DMS 273 (cell line): ENCODE data around the gene SDK1.

ENCODE experiments used
- DNase-seq: peaks from one replicate; lab custom pipeline; 2025; ENCODE audit not compliant: unreplicated experiment; lab: John Stamatoyannopoulos, UW

Gene SDK1

DNA sequence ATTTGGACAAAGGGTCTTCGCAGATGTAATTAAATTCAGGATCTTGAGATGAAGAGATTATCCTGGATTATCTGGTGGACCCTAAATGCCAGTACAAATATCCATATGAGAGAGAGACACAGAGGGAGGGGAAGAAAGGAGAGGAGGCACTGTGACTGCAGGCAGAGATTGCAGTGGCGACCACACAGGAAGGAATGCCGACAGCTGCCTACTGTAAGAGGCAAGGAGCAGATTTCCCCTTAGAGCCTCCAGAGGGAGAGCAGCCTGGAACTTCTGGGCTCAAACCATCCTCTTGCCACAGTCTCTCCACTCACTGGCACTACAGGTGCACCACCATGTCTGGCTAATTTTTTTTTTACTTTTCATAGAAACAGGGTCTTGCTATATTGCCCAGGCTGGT is 152.3 kb downstream of the SDK1 start:
- DNase-seq = no peak

DNA sequence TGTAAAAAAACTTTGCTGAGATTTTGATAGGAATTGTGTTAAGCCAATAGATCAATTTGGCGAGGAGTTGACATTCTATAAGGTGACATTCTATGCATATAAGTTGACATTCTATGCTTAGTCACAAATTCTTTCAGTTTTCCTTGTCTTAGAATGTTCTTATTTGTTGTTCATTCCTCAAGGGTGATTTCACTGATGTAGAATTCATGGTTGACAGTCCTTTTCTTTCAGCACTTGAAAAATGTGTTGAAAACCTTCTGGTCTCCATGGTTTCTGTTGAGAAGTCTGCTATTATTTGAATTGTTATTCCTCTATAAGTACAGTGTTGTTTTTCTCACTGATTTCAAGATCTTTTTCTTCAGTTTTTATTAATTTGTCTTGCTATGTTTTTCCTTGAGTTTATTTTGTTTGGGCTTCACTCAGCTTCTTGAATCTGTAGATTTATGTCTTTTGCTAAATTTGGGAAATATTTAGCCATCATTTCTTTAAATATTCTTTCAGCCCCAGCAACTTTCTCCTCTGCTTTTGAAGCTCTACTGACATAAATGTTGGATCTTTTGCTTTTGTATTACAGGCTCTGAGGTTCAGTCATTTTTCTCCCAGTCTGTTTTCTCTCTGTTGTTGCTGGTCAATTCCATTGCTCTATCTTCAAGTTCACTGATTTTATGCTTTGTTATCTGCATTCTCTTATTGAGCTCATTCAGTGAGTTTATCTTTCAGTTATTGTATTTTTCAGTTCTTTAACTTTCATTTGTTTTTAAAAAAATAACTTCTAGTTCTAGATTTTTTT is 154.9 kb downstream of the SDK1 start:
- no peak for DNase-seq

DNA sequence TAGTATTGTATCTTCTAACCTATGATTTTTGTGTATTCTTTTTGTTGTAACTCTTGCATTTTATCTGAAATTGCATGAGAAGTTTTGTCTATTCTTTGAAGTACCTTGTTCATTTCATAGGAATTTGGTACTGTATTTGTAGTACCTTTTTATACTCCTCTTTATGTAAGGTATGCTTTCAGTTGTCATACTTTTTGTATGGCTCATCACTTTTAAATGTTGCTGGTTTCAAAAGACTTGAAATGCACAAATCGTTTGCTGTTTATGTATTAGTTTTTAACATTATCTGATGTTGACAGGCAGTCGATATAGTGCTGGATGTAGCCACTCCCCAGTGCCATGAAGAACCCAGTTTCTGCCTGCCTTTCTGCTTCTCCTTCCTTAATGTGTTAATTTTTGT is 158.1 kb downstream of the SDK1 start:
- no peak for DNase-seq

DNA sequence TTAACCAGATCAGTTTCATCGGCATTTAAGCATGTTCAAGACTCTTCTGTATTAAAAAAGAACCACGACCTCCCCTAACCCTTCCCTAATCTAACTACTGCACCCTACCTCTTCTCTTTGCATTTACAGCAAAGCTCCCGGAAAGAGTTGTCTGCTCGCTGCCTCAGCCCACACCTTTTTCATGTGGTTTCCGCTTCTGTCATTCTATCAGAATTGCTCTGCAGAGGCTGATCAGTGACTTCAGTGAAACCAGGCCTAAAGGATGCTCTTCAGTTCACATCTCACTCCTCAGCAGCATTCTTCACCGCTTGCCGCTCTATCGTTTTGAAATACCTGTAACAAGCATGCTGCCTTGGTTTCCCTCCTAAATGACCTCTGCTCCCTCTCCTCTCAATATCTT is 160.9 kb downstream of the SDK1 start:
- DNase-seq = no peak

DNA sequence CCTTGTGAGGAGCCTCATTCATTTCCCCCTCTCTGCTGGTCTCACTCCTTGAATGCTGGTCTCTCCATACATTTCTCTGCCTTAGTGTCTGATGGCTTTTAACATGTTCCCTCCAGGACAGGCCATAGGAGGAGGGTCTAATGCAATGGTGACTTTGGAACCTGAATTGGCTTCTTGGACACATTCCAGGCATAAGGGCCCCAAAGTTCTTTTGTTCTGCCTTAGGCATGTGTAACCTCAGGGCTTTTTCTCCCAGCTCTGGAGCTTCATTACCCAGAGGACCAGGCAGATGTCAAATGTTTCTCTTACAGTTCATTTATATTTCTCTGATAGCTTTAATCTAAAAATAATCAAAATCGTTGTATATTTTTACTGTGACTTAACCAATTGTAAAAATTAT is 162.6 kb downstream of the SDK1 start:
- DNase-seq = no peak

DNA sequence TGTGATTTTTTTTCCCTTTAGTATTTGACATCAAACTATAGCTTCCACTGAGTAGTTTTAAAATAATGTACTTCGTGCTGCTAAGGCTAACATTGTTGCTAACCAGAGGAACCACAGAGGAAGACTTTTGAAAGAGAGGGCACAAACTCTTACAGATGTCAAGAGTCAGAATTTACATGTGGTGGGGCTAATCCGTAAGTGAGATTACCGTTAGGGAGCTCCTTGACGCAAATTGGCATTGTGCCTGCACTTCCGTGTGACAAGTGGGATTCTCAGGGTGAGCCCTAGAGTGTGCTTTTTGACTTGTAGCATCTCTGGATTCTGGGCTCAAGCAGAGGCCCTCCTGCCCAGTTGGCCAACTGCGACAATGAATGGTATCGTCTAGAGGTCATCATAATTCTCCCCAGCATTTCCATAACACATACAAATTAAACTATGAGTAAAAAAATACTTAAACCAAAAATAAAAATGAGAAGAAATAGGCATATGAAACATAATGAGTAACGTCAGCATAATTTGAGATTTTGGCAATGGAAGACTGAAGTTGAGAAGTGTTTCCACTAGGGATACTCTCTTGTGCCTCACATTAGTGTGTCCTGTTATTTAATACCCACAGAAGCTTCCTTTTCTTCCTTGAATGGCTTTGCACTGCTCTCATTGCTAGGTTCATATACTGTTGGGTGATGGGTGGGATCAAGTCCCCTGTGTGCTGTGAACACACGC is 164.0 kb downstream of the SDK1 start:
- no peak for DNase-seq

DNA sequence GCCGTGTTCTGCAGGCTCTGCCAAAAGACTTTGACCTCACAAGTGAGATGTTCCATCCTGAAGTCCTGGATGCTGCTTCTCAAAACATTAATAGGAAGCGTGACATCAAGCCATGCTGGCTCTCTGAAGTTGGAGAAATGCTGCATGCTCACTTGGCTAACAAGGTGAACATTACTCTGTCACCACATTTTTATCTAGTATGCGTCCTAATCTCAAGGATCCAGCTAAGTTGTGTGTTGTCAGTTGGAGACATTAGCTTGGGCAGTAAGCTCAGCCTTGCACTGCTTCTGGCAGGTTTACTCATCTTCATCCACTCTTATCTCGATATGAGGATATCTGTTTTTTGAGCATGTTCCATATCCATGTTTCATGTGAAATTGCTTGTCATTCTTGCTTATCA is 165.2 kb downstream of the SDK1 start:
- DNase-seq = no peak

DNA sequence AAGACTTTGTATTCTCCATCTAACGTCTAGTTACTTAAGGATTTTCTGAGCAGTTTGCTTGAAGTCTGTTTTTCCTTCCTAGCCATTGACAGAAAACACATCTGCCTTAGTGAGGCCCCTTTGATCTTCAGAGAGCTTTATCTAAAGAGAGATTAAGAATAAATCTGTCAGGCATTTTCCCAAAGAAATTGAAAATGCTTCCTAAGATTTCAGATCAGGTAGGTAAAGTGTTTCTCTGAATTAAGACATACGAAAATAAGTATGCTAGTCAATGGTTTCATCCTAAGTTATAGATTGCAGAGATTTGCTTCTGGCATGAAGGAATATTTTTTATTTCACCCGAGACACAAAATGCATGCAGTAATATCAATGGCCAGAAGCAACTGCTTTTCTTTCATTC is 168.6 kb downstream of the SDK1 start:
- no peak for DNase-seq

DNA sequence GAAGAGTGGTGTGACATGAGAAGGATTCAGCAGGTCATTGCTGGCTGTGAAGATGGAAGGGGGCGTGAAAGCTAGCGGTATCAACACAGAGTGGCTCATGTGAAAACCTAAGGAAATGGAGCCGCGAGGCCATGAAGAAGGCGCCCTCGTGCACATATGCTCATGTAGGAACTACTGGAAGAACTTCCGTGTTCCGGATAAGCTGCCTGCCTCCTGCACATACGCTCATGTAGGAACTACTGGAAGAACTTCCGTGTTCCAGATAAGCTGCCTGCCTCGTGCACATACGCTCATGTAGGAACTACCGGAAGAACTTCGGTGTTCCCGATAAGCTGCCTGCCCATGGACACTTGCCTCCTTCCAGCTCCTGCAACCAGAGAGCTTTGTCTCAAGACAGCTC is 179.1 kb downstream of the SDK1 start:
- DNase-seq = no peak

DNA sequence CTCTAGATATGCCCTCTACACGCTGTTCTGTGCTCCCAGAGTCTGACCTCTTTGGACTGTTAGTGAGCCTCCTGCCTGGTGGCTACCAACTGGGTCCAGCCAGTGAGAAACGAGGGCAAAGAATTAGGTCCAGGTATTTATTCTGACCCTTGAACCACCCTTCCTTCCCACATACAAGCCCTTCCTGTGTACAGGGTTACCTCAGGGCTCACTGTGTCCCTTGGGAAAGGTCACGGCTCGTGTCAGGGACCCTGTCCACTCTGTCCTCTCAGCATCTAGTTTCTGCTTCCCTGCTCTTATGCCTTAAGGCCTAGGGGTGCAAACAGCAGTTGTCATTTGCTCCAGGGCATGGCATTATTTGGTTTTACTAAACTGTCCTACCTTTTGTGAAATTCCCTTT is 180.4 kb downstream of the SDK1 start:
- no peak for DNase-seq

DNA sequence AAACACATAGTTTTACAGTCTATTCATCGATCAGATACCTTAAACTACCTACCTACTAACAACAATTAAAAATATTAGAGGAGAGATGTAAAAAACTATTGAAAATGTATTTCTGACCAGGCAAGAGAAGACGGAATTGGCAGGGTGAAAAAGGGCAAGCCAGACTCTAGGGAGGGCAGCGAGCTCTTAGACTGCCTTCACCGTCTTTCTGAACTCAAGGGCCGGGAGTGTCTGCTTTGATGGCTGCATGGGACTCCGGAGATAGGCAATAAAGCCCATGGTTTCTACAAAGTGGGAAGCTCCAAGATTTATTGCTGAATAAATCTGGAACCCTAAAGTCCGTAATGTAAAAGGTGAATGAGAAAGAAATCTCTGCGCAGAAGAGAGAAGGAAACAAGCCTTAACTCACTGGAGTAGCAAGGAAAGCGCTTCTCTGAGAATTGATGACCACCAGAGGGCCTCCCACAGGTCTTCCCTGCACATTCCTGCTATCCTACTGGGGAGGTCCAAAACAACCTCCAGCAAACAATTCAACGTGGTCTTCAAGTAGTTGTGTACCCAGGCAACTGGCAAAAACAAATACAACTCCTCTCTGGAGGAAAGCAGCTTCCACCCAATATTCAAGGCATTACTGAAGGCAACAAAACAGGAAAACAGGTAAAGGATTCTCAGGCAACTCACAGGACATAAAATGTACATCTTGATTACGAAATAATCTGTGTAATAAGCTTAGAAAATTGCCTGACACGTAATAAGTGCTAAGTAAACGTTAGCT is 181.3 kb downstream of the SDK1 start:
- DNase-seq = peak; percentile 81

DNA sequence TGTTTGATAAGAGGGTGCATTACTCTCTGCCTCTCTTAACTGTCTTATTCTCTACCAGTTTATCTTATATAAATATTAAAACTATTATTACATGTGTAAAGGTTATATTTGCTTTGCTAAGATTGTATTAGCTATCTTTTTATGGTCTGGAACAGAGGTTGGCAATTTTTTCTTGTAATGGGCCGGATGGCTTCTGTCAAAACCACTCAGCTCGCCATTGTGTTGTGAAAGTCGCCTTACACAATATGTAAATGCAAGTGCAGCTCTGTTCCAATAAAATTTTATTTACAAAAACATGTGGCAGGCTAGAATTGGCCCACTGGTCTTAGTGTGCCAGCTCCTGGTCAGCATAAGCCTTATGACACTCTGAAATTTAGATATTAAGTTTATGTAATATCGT is 185.8 kb downstream of the SDK1 start:
- DNase-seq = no peak

DNA sequence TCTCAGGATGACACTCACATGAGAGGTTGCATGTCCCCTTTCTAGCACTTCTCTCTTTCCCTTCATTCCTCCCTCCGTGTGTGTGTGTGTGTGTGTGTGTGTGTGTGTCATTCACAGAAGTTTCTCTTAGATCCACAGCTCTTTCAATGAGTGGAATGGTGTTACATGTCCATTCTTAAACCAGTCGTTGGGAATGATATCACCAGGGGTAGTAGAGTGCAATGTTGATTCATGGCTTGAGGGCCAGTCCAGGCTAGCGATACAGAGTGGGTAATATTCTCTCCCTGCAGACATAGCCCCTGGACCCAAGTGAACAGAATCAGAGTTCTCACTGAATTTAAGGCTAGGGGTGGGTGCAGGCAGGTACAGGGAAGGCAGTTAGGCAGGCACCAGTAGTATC is 187.8 kb downstream of the SDK1 start:
- no peak for DNase-seq

DNA sequence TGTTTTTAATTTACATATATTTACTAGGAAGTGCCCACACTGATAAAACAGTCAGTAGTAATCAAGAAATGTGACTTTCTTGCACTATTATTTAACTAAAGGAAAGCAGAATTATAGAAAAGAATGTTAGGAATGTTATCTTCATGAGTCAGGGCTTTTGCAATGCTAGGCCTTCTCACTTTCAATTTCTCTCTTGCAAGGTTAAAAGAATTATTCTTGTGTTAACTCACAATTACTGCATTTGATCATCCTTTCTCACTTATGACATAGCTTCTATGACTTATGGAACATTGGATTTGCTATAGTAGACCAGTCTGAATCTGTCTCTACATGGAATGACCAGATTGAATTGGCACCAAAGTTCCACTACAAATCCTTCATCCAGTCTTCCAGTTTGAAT is 192.4 kb downstream of the SDK1 start:
- DNase-seq = no peak

DNA sequence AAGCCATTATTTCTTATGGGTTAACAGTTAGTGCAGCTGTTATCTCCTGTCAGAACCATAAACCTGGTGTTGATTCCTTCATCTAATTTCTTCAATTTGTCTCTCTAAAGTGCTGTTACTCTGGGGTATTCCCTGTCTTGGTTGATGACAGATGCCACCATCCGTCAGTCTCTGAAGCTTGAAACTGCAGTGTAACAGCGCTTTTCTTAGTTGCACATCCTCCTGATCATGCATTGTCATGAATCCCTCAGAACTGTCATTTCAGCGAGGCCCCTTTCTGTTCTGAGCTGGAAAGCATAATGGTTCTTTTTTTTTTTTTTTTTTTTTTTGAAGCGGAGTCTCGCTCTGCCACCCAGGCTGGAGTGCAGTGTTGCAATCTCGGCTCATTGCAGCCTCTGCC is 193.9 kb downstream of the SDK1 start:
- no peak for DNase-seq

DNA sequence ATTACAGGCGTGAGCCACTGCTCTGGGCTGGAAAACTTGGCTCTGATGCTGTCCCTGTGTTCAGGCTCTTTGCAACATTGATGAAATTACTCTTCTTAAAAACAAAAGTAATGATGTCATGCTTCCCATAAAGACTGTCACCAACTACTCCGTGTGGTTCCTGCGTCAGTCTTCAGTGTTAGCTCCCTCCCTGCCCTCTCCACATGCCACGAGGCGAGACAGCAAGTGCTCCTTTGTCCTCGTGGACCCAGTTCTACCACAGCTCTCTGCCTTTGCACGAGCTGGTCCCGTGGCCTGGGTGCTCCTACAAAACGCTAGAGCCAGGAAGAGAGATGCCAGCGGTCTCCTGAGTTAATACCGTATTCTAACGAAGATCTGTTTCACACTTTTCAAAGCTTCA is 194.5 kb downstream of the SDK1 start:
- DNase-seq = no peak

DNA sequence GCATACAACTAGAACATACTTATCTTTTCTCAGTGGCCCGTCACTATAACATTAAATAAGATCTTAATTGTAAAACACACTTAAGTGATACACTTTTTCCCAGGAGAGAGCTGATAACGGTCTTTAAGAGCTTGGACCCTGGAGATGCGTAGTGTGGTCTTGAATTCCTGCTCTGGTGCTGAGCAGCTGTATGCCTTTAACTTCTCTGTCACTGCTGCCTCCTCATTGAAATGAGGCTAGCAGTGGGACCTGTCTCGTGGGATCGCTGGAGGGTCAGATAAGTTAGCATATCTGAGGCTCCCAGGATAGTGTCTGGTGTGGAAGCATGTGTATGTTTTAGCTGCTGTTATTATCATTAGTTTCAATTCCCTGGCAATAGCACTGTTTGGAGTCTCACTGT is 194.9 kb downstream of the SDK1 start:
- DNase-seq = no peak

DNA sequence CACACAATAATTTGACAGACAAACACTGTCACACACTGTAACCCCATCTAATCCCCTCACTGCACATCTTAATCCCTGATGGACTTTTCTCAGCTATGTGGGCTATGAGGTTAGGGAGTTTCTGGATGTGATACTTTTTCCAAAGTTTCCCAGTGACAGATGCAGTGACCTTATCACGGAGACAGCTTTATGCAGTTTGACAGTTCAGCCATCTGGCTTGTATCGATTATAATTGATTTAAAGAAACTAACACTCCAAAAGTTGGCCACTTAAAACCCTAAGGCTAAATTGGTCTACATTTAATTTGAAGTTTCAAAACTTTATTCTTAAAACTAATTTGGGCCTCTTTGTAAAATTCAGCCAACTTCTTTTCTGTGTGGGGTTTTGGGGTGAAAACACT is 196.7 kb downstream of the SDK1 start:
- peak; percentile 58 for DNase-seq

DNA sequence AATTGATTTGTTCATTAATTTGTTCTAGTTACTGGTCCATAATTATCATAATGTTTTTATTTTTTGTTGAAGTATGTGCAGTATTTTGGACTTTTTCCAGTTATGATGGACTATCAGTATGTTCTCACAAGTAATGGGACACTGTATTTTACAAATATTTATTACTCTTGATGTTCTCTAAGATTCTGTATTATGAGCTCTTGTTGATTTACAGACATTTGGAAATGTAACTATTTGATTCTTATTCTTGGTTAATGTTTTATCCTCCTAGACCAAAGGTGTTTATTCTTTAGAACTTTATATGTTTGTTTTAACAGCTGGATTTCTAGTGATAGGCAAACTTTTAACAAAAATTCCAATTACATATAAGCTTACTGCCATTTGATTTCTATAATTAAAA is 200.6 kb downstream of the SDK1 start:
- no peak for DNase-seq

DNA sequence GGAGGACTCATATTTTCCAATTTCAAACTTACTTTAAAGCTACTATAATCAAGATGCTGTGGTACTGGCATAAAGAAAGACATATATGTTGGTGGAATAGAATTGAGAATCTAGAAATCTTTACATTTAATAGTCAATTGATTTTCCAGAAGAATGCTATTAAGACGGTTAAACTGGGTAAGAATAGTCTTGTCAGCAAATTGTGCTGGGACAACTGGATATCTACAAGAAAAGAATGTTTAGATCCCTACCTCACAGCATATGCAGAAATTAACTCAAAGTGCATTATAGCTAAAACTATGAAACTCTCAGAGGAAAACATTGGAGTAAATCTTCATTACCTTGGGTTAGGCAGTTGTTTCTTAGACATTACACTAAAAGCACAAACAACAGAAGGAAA is 203.3 kb downstream of the SDK1 start:
- no peak for DNase-seq

DNA sequence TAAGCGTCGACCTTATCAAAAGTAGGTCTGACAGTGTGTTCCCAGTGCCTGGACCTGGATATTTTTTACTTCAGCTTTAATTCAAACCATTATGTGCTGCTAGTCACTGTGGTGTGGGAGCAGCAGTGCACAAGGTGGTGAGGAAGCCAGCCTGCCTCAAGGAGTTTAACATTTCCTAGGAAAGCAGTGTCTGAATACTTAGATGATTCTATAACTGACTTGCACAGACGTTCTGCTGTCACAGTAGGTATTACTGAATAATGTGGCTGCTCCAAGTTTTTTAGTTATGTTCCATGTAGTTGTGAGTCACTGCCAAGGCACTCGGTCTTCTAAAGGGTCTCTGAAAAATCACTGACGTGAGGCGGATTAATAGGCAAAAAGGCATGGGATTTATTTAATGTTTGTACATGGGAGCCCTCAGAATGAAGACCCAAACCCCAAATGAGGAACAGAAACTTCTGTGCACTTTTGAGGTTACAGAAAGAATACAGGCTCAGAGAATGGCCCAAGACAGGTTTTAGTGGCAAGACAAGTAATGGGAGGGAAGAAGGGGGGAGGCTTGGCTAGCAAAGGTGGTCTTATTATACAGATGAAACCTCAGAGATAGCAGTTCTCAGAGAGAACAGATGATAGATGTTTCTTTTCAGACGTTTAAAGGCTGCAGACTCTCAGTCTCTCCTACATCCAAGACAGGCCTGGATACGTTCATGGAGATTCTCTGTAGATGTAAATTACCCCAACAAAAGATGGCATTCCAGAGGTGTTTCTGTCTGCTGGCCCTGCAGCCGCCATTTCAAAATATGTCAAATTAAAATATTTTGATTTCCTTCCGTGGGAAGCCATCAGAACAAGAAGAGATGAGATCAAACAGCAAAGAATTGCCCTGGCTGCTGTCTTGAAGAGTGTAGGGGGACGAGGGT is 209.3 kb downstream of the SDK1 start:
- no peak for DNase-seq
